GM18858 (cell line): ENCODE measurements around the gene CDC14B.
"Not testable (repeated sequence)": the region's sequence is repeated elsewhere in the genome, so short reads cannot be mapped to it uniquely, and the experiment has no call there.

Experiments used
- ATAC-seq: cut with Tn5 transposase; IDR thresholded peaks from one replicate; pipeline ENCODE4 v1.9.1; 2021; ENCODE audit not compliant: unreplicated experiment

The CDC14B gene

GRCh38 chr9:96587338-96588315 lies 32.0 kb downstream of the CDC14B start:
- no peak for ATAC-seq

DNA sequence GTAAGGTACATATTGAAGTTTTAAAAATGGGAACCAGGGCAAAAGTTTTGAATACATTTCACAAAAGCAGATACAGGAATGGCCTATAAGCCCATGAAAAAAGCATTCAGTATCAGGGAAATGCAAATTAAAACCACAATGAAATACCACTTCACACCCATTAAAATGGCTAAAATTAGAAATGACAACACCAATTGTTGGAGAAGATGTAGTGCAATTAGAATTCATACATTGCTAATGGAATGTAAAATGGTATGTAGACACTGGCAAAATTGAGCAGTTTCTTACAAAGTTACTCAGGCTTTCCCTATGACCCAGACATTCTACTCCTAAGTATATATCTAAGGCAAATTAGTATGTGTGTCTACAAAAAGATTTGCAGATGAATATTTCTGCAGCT lies 34.2 kb downstream of the CDC14B start:
- no peak for ATAC-seq

DNA sequence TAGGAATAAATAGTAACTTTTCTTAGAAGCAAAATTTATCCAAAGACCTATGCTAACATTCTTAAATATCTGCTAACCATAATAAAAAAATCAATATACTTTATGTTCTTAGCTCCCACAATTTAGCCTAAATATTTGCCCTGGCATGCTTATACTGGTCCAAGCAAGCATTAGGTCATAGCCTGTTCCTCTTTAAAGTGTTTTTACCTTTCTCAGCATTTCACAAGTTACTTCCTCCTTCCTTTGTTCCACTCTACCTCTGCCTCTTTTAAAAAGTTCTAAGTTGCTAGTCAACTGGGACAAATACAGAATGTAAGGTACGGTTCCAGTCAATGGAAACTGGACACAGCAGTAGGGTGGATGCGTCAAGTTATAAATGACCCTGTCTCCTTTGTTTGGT lies 37.4 kb downstream of the CDC14B start:
- not testable (repeated sequence) for ATAC-seq

- no peak for ATAC-seq
Measured at GRCh38 chr9:96581786-96582185, 37.9 kb downstream of the CDC14B start.

DNA sequence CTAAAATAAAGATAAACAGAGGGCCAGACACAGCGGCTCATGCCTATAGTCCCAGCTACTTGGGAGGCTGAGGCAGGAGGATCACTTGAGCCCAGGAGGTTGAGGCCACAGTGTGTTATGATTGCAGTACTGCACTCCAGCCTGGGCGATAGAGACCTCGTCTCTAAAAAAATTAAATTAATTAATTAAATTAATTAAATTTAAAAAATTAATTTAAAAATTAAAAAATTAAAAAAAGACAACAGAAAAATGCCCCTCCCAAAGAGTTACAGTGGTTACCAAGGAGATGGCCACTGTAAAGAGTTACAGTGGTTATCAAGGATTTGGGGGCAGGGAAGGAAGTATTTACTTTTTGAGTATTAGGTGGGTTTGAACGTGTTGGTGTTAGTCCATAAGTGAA lies 38.3 kb downstream of the CDC14B start:
- ATAC-seq = no peak

DNA sequence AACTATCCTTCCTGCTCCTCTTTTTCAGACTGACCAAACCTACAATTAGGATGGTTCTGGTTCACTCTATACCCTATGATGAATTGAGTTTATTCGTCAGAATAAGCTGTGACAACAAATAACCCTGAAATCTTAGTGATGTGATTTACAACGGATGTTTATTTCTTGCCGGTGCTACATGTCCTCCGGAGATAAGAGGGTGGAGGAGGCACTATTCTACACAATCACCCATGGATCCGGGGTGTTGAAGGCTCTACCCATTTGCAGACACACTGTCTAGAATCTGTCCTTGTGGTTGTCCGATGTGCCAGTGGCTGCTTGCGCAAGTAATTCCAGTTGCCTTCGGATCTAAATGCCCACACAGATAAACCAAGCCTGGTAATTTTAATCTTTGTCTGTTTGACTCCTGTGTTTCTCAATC lies 44.7 kb downstream of the CDC14B start:
- no peak for ATAC-seq

DNA sequence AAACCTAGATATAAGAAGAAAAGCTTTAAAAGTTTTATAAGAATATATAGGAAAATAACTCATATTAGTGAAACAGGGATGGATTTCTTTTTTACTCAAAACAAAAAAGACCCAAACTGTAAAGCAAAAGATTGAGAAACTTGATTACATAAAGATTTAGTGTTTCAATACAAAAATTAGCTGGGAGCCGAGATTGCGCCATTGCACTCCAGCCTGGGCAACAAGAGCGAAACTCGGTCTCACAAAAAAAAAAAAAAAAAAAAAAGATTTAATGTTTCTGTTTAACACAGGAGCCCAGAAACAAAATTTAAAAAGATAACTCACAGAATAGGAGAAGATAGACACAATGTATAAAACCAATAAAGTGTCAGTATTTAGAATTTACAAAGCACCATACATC lies 45.2 kb downstream of the CDC14B start:
- no peak for ATAC-seq

GRCh38 chr9:96567203-96567700 lies 52.4 kb downstream of the CDC14B start:
- ATAC-seq = no peak

DNA sequence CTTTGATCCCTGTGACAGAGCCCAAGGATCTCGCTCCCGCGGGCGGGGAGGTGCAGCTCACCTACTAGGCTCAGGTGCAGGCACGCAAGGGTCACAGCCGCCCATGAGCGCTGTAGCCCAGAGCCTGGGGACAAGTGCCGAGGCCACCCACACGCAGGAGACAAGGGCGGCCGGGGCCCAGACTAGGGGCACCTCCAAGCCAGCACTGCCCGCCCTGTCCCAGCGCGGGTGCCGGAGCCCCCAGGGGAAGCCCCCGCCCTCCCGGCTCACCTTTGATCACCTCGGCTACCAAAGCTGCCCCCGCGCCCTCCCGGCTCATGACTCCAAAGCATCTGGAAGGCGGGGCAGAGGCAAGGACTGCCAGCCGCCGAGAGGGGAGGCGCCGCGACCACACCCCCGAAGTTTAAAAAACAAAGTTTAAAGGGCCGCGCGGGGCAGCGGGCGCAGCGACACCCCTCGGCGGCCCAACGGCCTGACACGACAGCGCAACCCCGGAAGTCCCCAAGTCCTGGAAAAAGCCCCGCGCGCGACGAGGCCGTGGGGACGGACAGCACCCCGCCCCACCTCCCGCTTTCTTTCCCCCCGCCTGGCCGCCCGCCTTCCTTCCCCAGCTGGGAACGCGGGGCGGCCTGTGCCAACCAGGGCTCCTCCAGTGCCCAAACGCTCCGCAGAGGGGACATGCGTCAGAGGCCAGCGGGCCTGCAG lies 53.0 kb downstream of the CDC14B start:
- no peak for ATAC-seq

DNA sequence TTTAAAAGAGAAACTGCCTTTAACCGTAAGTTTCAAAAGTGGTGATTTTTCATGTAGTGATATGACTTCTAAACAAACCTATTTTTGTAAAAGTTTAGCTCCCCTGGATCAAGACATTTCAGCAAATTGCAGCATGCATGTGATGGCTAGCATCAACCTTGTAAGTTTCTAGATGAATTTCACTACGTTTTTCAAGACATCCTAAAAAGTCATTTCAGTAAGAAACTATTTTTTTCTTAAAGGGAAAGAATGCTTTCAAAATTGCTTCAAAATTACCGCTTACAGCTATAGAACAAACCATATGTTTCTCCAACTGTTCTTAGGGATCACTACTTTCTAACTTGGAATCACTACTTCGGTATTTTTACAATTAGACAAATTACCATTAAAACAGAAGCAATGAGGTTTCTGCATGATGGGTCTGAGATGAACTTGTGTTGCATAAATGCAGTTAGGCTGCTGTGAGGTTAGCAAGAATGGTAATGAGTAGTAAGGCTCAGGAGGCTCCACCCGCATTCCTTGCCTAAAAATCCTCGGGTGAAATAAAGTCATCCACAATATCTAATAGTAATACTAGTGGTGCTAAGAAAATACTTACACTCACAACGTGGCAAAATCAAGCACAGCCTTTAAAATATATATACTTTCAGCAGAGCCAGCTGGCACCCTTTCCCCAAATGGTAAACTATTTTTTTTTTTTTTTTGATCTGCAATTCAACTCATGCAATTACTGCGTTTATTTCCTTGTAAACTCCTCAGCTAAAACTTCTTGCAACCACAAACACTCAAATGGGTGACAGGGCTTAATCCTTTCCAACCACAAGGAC lies 53.8 kb downstream of the CDC14B start:
- ATAC-seq = no peak

DNA sequence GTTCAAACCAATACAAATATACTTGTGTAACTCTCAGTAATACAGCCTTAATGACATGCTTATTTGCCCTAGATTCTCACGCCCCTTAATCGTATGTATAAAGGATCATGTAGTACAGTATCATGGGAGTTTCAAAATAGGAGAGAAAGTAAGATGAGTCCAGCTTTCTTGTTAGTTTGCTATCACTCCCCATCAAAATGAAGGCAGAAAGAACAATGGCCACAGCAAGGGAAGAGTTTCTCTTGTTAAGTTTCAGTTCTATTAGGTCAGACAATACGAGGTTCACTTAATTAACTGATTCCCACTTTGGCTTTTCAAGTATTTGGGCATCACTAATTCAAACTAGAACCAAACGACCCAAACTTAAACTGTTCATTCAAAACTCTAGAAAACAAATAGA lies 55.4 kb downstream of the CDC14B start:
- no peak for ATAC-seq

GRCh38 chr9:96559339-96559943 lies 60.2 kb downstream of the CDC14B start:
- ATAC-seq = no peak

DNA sequence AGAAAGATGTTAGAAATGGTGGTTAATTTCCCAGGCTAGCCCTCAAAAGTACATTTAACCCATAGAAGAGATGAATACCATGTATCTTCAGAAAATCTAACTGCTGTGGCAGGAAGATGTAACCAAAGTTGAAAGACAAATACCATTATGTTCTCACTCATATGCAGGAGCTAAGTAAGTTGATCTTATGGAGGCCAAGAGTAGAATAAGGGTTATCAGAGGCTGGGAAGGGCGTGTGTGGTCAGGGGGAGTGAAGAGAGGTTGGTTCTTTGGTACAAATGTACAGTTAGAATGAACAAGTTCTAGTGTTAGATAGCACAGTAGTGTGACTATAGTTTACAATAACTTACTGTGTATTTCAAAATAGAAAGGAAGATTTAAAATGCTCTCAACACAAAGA lies 61.7 kb downstream of the CDC14B start:
- ATAC-seq = no peak

GRCh38 chr9:96556701-96557461 lies 62.8 kb downstream of the CDC14B start:
- ATAC-seq = no peak

GRCh38 chr9:96555567-96556386 lies 63.9 kb downstream of the CDC14B start:
- no peak for ATAC-seq

GRCh38 chr9:96554801-96555566 lies 64.7 kb downstream of the CDC14B start:
- no peak for ATAC-seq

GRCh38 chr9:96554326-96554725 lies 65.3 kb downstream of the CDC14B start:
- no peak for ATAC-seq

- no peak for ATAC-seq
Measured at GRCh38 chr9:96553070-96553469, 66.6 kb downstream of the CDC14B start.
